ENCODE results near the gene NELFA.

Gene NELFA

GRCh38 chr4:1953335-1953734, 55.4 kb downstream of the NELFA start:
- TF ChIP-seq EGR1 (IDR thresholded peaks at IDR 0.05) (no peak), RAD21 (IDR thresholded peaks at IDR 0.05; ENCODE audit: low read depth) (no peak), CEBPB (IDR thresholded peaks at IDR 0.05) (no peak), NFIC (IDR thresholded peaks at IDR 0.05) (no peak), TAF1 (IDR thresholded peaks at IDR 0.05; ENCODE audit: low read depth) (no peak)

GRCh38 chr4:1952719-1953118, 56.1 kb downstream of the NELFA start:
- no peak for TF ChIP-seq TCF12 (IDR thresholded peaks at IDR 0.05; ENCODE audit: low read depth)
- TF ChIP-seq FOXM1 (IDR thresholded peaks at IDR 0.05; ENCODE audit: borderline replicate concordance, low read depth), result no peak
- TF ChIP-seq, protein P1, sequence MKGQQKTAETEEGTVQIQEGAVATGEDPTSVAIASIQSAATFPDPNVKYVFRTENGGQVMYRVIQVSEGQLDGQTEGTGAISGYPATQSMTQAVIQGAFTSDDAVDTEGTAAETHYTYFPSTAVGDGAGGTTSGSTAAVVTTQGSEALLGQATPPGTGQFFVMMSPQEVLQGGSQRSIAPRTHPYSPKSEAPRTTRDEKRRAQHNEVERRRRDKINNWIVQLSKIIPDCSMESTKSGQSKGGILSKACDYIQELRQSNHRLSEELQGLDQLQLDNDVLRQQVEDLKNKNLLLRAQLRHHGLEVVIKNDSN (IDR thresholded peaks at IDR 0.05), result no peak
- TF ChIP-seq TAF1 (IDR thresholded peaks at IDR 0.05; ENCODE audit: low read depth), result no peak
- TF ChIP-seq, protein P2, sequence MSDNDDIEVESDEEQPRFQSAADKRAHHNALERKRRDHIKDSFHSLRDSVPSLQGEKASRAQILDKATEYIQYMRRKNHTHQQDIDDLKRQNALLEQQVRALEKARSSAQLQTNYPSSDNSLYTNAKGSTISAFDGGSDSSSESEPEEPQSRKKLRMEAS (IDR thresholded peaks at IDR 0.05), result no peak
- no peak for TF ChIP-seq TEAD4 (IDR thresholded peaks at IDR 0.05)
- no peak for TF ChIP-seq EP300 (IDR thresholded peaks at IDR 0.05; ENCODE audit: borderline replicate concordance)
- no peak for TF ChIP-seq RAD21 (IDR thresholded peaks at IDR 0.05; ENCODE audit: low read depth)
- no peak for TF ChIP-seq REST (IDR thresholded peaks at IDR 0.05; ENCODE audit: low read depth)

DNA sequence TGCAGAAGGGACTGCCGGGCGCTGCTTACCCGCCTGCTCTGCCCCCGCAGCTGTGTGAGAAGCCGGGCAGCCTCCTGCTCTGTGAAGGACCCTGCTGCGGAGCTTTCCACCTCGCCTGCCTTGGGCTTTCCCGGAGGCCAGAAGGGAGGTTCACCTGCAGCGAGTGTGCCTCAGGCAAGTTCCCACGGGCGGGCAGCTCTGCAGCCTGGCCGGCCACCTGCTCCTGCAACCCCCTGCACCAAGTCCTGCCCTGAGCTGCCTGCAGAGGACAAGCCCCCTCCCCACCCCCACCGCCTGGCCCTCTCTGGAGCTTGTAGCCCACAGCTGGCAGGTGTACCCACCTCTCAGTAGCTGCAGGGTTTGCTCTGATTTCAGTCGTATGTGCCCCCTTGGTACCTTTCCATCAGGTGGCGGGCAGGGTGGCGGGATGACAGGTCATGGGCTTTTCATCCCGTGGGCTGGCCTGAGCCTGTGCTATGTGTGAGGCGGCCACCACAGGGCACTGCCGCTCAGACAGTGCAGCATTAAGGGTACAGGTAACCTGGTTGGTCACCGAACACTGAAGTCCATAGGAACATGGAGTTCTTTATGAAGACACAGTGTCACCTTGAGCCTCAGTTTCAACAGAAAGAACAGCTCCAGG, 56.6 kb downstream of the NELFA start:
- TF ChIP-seq YY1 (IDR thresholded peaks at IDR 0.05; ENCODE audit: low read depth) (no peak), TCF12 (IDR thresholded peaks at IDR 0.05; ENCODE audit: low read depth) (no peak), CEBPB (IDR thresholded peaks at IDR 0.05) (no peak), ZBTB7A (IDR thresholded peaks at IDR 0.05; ENCODE audit: low read depth) (no peak), TAF1 (IDR thresholded peaks at IDR 0.05; ENCODE audit: low read depth) (no peak), REST (IDR thresholded peaks at IDR 0.05; ENCODE audit: low read depth) (no peak), CREB1 (IDR thresholded peaks at IDR 0.05; ENCODE audit: low read depth) (no peak), RAD21 (IDR thresholded peaks at IDR 0.05; ENCODE audit: low read depth) (no peak), NFIC (IDR thresholded peaks at IDR 0.05) (no peak), EGR1 (IDR thresholded peaks at IDR 0.05) (no peak)
- TF ChIP-seq, protein P1 (IDR thresholded peaks at IDR 0.05), result no peak
- TF ChIP-seq, protein P2 (IDR thresholded peaks at IDR 0.05), result no peak

- TF ChIP-seq FOXM1 (IDR thresholded peaks at IDR 0.05; ENCODE audit: borderline replicate concordance, low read depth) (no peak), TAF1 (IDR thresholded peaks at IDR 0.05; ENCODE audit: low read depth) (no peak)
Observed at GRCh38 chr4:1950369-1950768, 58.4 kb downstream of the NELFA start.

- no peak for TF ChIP-seq YY1 (IDR thresholded peaks at IDR 0.05; ENCODE audit: low read depth)
- TF ChIP-seq, protein P1 (IDR thresholded peaks at IDR 0.05), result no peak
- no peak for TF ChIP-seq TEAD4 (IDR thresholded peaks at IDR 0.05)
- TF ChIP-seq CREB1 (IDR thresholded peaks at IDR 0.05; ENCODE audit: low read depth), result no peak
- TF ChIP-seq FOXM1 (IDR thresholded peaks at IDR 0.05; ENCODE audit: borderline replicate concordance, low read depth), result no peak
- no peak for TF ChIP-seq CEBPB (IDR thresholded peaks at IDR 0.05)
- TF ChIP-seq EP300 (IDR thresholded peaks at IDR 0.05; ENCODE audit: borderline replicate concordance), result no peak
- TF ChIP-seq, protein P2 (IDR thresholded peaks at IDR 0.05), result no peak
- TF ChIP-seq ZBTB7A (IDR thresholded peaks at IDR 0.05; ENCODE audit: low read depth), result no peak
- no peak for TF ChIP-seq EGR1 (IDR thresholded peaks at IDR 0.05)
- no peak for TF ChIP-seq TCF12 (IDR thresholded peaks at IDR 0.05; ENCODE audit: low read depth)
- no peak for TF ChIP-seq REST (IDR thresholded peaks at IDR 0.05; ENCODE audit: low read depth)
- TF ChIP-seq NFIC (IDR thresholded peaks at IDR 0.05), result no peak
- no peak for TF ChIP-seq RAD21 (IDR thresholded peaks at IDR 0.05; ENCODE audit: low read depth)
- TF ChIP-seq TAF1 (IDR thresholded peaks at IDR 0.05; ENCODE audit: low read depth), result no peak
Observed at GRCh38 chr4:1948892-1949436, 59.8 kb downstream of the NELFA start.
